GM19023 (cell line): Measurements from ENCODE around the gene COL4A1.

ENCODE experiments used
- ATAC-seq: cut with Tn5 transposase; IDR thresholded peaks from one replicate; pipeline ENCODE4 v1.9.1; 2021; ENCODE audit warnings: mild to moderate bottlenecking, moderate library complexity; ENCODE audit not compliant: unreplicated experiment

COL4A1 gene

GRCh38 chr13:110179116-110179856 is 127.7 kb downstream of the COL4A1 start:
- no peak for ATAC-seq

GRCh38 chr13:110177790-110178189 is 129.2 kb downstream of the COL4A1 start:
- ATAC-seq = no peak

DNA sequence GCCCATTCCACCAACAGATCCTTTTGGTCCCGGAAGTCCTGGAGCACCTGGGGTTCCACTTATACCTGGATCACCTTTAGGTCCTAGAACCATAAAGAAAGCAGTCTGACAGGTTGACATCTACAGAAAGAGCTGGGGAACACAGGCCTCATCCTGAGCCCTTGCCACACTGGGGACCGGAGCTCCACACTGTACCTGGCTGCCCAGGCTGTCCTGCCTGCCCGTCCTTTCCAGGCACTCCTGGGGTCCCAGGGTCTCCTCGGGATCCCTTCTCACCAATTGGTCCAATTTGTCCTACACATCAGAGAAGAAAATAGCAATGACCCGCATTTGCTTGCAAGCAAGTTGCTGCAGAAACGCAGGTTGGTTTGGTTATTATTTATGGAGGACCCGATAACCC is 130.5 kb downstream of the COL4A1 start:
- no peak for ATAC-seq

DNA sequence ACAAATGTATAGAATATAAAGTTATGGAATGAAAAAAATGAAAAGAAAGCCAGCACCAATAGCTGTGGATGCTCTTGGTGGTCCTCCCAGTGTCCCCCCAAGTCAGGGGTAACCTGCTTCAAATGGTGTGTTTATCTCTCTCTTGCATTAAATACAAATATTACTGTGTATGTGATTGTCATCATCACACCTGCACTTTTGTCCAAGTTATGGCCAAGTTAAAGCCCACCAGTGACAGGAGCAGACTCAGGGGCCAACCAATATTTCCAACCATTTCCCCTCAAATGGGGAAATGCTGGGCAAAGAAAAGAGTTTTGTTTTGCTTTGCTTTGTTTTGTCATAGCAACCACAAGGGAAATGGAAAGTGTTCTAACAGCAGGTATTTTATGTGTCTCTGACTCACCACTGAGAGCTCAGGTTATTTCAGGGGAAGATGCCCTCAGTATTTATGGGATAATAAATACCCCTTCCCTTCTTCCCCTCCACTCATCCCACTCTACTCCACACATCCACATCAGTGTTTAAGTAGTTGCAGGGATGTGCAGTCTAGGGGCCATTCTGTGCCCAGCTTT is 133.6 kb downstream of the COL4A1 start:
- no peak for ATAC-seq

- ATAC-seq = no peak
These were observed 136.1 kb downstream of the COL4A1 start for GRCh38 chr13:110170882-110171281.

GRCh38 chr13:110170020-110170790 is 136.8 kb downstream of the COL4A1 start:
- ATAC-seq = no peak

GRCh38 chr13:110168999-110169933 is 137.7 kb downstream of the COL4A1 start:
- no peak for ATAC-seq

- no peak for ATAC-seq
These were observed 140.4 kb downstream of the COL4A1 start for GRCh38 chr13:110166598-110166997.

- ATAC-seq = no peak
These were observed 142.3 kb downstream of the COL4A1 start for GRCh38 chr13:110164706-110165105.

DNA sequence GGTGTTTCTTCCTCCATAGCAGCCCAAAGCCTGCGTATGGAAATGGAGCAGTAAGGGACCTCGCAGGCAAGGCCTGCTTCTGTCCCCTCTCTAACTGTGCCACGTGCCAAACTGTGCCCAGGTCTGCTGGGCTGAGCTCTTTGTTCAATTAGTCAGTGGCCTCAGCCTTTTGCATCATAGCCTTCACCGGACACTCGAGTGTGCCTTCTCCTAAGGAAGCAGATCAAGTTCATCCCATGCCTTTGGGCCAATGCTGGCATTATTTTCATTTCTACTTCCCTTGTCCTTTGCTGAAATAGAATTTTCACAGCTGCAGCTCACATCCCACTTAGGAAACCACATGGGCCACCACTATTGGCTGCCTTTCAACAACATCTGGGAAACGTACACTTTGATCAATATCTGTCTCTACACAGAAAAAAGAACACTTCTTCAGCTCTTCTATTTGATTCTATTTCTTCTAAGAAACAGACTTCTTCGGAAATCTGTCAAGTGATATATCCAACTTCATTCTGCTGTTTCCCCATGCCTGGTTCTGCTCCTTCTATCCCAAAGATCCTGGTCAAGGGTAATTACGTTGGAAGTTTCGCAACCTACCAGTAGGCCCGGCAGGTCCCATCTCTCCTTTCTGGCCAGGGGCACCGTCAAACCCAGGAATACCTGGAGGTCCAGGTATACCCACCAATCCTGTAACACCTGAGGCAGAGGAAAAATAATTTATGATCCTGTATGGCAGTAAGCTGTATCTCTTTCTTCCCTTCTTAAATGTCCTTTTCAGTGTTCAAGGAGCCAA is 143.9 kb downstream of the COL4A1 start:
- ATAC-seq = no peak

DNA sequence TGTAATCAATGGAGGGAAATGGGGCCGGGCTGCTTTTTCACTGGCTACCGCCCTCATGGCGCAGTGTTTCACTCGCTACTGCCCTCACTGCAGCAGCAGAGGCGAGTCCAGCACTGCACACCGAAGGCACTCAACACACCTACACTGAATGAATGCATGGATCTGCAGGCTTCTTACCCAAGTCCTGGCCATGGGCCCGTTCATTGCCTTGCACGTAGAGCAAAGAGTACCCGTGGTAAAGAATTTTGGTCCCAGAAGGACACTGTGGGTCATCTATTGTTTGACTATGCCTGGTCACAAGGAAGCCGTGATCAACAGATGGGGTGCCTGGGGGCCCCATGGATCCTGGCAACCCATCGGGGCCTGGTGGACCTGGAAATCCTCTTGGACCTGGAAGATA is 144.9 kb downstream of the COL4A1 start:
- no peak for ATAC-seq

- no peak for ATAC-seq
These were observed 145.7 kb downstream of the COL4A1 start for GRCh38 chr13:110161112-110161882.

- ATAC-seq = no peak
These were observed 148.7 kb downstream of the COL4A1 start for GRCh38 chr13:110158226-110158625.

GRCh38 chr13:110157718-110158117 is 149.2 kb downstream of the COL4A1 start:
- ATAC-seq = no peak

DNA sequence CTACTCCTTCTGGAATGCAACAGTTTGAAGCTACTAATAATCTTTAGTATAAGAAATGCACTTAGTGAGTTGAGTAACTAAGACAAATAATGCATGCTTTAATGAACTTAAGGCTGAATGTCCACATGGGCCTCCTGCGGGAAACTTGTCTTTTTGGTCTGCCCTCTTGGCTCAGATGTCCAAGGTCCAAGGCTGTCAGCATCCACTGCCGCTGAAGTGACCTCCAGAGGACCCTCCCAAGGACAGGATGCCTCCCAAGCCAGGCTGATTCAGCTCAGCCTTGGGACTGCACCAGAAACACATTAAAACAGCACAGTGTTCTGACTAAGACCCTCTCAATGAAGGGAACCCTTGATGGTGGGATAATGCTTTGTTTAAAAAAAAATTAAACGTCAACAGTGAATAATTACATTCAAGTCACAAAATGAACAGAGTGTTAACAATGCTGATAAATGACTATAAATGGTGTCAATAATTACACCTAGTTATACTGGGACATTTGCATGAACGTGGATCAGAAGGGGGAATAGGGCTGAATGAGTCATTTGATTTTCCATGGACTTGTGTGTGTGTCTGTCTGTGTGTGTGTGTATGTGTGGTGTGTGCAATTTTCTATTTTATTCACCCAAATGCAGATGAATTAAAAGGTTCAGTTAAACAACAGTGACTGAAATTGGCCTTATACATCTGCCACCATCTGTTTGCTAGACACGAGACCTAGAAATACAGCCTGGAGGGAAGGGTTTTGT is 150.5 kb downstream of the COL4A1 start:
- no peak for ATAC-seq

DNA sequence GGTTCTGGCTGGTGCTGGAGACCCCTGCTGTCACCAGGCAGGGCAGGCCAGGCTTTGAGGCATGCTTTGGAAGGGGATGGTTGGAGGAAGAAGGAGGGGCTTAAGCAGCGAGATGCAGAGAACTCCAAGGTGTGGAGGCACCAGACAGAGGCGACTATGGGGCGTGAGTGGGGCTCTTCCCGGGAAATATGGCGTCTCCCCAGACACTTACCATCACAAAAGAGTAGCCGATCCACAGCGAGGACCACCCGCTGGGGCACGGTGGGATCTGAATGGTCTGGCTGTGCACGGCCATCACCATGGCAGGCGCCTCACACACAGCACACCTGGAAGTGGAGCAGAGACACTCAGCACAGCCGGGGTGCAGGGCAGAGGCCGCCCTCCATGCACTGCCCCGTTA is 151.9 kb downstream of the COL4A1 start:
- ATAC-seq = no peak

DNA sequence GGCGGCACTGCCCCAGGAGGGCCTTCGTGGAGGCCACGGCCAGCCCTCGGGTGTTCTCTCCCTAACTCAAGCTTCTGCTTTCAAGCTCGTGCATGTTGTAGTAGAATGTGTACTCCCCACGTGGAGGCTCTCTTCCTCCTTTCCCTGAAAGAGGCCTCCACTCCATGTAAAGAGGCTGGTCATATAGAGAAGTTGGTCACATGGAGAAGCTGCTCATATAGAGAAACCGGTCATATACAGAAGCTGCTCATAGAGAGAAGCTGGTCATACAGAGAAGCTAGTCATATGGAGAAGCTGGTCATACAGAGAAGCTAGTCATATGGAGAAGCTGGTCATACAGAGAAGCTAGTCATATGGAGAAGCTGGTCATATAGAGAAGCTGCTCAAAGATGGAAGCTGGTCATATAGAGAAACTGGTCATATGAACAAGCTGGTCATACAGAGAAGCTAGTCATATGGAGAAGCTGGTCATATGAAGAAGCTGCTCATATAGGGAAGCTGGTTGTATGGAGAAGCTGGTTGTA is 152.5 kb downstream of the COL4A1 start:
- ATAC-seq = no peak

GRCh38 chr13:110152351-110152750 is 154.6 kb downstream of the COL4A1 start:
- ATAC-seq = no peak
